GM10847 (cell line): ENCODE results near the gene CITED4.

Source experiments
- POLR2A ChIP-seq: IDR thresholded peaks from 2 replicates; pipeline ENCODE4 v1.6.1; 2011; ENCODE audit not compliant: insufficient read length; ENCODE audit errors: extremely low read depth

The CITED4 gene

DNA sequence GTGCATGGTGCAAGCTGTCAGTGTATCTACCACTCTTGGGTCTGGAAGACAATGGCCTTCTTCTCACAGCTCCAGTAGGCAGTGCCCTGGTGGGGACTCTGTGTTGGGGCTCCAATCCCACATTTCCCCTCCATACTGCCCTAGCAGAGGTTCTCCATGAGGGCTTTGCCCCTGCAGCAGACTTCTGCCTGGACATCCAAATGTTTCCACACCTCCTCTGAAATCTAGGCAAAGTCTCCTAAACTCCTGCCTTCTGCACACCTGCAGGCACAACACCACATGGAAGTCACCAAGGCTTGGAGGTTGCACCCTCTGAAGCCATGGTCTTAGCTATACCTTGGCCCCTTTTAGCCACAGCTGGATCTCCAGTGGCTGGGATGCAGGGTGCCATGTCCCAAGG lies 31.8 kb upstream of the CITED4 start:
- no peak for TF ChIP-seq POLR2A

DNA sequence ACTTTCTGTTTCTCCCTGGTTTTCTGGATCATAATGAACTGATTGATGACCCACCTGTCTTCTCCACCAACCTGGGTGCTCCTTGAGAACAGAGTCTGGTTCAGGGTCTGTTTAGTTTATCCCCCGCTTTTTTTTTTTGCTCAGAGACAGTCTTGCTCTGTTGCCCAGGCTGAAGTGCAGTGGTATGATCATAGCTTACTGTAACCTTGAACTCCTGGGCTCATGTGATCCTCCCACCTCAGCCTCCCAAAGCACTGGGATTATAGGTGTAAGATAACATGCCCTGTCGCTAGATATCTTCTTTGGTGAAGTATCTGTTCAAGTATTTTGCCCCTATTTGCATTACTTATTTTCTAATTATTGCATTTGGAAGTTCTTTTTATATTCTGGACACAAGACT lies 30.2 kb upstream of the CITED4 start:
- no peak for TF ChIP-seq POLR2A

DNA sequence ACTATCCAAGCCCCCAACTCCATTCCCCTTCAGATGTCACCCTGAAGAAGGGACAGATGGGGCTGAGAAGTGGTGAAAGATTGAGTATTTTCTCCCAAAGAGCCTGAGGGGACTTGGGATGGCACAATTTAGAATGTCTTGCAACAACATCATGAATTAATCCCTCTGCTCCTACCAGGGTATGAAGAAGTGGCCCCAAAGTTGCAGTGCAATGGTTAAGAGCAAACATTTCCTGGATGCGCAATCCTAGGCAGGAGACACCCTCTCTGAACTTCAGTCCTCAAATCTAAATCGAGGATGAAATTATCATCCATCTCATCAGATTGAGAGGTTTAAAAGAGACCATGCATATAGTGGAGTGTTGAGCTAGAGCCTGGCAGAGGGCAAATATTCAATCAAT lies 28.6 kb upstream of the CITED4 start:
- TF ChIP-seq POLR2A = no peak

DNA sequence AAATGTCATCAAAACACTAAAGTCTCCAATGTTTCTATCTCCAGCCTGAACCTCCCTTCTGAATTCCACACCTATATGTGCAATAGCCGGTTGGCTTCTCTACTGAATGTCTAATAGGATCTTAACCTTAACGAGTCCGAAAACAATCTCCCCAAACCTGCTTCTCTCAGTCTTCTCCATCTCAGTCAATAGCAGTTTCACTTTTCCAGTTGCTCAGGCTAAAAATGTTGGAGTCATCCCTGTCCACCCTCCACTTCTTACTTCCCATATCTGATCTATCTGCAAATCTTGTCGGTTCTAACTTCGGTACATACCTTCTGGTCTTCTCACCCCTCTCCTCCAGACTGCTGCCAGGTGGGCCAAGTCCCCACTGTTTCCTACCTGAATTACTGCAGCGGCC lies 25.5 kb upstream of the CITED4 start:
- TF ChIP-seq POLR2A = no peak

DNA sequence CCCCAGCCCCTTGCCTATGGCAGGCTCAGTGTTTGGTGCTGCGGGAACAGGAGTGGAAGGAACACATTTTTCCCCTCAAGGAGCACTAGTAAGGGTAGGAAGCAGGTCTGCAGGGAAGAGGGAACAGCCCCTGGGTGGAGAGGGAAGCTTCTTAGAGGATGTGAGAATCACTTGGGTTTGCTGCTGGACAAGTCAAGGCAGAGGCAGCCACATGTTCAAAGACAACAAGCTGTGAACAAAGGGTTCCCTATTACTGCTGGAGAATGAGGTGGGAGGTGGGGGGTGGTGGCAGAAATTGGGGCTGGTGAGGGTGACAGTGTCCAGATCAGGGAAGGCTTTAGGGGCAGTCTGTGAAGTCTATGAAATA lies 24.8 kb upstream of the CITED4 start:
- TF ChIP-seq POLR2A = no peak

DNA sequence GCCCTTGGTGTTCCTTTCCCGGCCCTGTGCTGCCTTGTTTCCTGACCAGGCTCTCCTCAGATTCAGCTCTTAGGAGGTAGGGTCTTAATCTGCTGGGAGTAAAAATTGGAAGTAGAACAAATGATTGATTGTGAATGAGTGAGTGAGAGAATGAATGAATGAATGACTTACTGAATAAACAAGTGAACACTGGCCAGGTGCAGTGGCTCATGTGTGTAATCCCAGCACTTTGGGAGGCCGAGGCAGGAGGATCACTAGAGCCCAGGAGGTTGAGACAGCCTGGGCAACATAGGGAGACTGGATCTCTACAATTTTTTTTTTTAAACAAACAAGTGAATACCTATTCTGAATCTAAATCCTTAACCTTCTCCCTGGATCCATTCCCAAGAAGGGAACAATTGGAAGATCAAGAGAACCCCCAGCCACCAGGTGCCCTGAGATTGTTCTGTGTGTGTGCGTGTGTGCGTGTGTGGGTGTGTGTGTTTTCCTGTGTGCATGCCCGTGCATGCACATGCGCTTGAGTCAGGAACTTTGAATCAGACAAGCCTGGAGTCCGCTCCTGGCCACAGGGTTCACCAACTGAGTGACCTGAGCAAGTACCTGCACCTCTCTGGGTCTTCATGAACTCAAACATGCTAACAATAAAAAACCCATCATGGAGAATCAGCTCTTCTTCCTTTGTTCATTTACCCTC lies 24.3 kb upstream of the CITED4 start:
- TF ChIP-seq POLR2A = no peak

DNA sequence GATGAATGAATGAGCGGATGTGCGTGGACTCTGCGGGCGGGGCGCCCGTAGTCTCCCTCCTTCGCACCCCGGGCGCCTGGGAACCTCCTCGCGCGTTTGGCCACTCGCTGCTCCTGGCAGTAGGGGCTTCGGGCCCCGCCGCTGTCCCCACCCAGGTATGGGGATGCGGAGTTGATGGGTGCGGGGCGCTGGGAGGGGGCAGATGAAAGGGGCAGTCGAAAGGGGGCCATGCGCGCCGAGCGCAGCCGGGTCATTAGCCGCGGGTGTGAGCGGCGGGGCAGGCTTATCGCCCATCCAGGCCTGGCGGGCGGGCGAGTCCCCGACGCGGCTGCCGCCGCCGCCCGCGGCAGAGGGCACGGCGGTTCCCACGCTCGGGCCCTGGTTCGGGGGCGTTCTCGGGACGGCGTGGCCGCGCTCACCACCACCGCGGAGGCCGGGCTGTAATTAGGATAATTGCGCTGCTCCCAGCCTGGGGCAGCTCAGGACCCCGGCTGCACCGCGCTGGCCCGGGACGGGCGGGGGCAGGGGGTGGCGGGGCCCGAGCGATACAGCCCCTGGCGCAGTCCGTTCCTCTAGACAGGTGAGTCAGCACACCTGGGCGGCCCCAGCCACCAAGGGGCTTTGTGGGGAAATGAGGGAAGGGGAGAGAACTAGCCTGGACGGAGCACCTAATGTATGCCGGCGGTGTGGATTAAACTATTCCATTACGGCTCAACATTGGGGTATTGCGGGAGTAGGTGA lies 22.1 kb upstream of the CITED4 start:
- no peak for TF ChIP-seq POLR2A

DNA sequence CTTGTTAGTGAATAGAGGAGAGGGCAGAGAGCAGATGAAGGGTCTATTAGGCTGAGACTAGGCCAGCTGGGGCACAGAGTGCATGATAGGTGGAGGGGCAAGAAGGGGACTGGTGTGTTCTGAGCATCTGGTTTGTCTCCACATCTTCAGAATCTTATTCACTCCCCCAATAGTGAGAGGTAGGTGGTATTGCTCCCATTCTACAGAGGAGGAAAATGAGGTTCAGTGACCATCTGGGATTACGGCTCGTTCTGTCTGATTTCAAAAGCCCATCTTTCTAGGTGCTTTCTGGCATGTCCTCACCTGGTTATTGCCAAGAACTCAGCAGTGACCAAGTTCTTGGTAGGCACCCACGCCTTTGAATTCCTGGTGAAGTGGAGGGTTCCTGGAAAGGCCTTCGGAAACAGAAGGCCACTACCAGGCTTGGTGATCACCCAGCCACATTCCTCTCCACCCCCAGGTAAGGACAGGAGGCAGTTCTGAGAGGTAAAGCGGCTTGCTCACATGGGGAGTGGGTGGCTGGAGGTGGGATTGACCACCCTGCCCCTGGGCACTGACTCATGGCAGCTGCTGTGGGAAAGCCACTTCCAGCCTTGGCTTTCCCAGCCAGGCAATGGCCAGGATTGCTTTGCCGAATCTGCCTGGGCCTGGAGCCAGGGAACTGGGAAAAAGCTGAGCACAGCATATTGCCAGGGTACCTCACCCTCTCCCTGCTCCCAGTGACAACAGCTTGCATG lies 18.8 kb upstream of the CITED4 start:
- TF ChIP-seq POLR2A = no peak

DNA sequence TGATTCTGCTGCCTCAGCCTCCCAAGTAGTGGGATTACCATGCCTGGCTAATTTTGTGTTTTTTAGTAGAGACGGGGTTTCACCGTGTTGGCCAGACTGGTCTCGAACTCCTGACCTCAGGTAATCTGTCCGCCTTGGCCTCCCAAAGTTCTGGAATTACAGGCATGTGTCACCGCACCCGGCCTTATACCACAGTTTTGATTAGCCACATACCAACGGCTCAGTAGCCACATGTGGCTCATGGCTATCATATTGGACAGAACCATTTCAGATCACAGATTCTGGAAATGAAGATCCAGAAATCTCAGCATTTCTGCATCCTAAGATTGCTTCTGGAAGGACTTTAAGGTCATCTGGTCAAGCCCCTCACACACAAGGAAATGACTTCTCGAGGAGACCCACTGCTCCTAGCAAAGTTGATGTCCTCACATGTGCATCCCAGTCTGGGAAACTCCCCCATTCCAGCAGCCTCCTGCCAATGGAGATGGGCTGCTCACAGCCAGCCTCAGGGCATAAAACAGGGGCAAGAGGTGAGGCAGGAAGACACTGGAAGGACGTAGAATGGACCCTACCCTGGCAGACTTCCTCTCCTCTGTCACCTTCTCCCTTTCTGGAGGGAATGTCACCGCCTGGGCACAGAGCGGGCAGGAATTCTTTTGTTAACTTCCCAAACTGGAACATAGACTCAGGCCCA lies 17.5 kb upstream of the CITED4 start:
- no peak for TF ChIP-seq POLR2A

DNA sequence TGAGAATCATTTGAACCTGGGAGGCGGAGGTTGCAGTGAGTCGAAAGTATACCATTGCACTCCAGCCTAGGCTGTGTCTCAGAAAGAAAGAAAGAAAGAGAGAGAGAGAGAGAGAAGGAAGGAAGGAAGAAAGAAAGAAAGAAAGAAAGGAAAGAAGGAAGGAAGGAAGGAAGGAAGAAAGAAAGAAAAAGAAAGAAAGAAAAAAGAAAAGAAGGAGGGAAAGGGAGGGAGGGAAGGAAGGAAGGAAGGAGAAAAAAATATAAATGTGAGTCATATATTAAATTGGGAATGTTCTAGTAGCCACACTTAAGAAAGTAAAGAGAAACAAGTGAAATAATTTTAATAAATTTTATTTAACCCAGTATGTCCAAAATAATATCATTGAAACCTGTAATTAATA lies 16.7 kb upstream of the CITED4 start:
- TF ChIP-seq POLR2A = no peak

DNA sequence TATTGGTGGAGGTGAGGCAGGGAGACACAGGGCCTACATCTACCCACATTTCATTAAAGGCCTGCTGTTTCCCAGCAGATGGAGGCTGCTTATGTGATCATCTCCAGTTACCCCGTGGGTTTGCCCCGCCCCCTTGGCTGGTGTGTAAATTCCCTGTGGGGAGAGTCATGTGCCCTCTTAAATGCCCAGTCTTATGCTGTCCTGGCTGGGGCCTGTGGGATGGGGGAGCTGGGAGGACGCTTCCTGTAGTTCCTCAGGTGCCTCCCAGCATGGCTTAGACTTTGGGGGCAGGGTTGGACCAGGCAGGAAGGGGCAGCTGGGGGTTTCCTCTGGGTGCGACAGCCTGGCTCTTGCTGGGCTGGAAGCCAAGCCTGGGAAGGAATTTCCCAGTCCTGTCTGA lies 15.5 kb upstream of the CITED4 start:
- TF ChIP-seq POLR2A = no peak

DNA sequence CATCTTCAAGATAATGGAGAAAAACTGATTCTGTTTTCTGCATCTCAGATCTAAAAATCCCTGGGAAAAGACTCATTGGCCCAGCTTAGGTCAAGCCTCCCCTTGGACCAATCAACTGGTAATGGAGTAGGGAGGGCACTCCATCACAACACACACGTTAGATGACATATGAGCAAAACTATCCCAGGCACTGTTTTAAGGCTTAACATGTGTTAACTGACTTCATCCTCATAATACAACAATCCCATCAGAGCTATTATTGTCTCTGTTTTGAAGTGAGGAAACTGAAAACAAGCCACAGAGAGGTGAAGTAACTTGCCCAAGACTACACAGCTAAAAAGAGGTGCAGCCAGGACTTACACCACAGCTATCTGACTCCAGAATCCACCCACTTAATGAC lies 14.7 kb upstream of the CITED4 start:
- TF ChIP-seq POLR2A = no peak

DNA sequence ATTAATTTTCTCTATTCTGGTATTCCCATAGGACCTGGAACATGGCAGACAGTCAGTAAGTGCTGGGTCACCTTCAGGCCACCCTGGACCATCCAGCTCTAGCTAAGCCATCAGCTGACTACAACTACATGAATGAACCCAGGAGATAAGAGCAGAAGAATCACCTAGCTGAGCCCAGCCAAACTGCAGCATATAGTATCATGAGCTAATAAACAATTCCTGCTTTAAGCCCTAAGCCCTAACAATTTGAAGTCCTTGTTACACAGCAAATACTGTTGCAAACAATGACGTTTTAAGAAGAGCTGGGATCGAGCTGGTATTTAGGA lies 14.2 kb upstream of the CITED4 start:
- no peak for TF ChIP-seq POLR2A

DNA sequence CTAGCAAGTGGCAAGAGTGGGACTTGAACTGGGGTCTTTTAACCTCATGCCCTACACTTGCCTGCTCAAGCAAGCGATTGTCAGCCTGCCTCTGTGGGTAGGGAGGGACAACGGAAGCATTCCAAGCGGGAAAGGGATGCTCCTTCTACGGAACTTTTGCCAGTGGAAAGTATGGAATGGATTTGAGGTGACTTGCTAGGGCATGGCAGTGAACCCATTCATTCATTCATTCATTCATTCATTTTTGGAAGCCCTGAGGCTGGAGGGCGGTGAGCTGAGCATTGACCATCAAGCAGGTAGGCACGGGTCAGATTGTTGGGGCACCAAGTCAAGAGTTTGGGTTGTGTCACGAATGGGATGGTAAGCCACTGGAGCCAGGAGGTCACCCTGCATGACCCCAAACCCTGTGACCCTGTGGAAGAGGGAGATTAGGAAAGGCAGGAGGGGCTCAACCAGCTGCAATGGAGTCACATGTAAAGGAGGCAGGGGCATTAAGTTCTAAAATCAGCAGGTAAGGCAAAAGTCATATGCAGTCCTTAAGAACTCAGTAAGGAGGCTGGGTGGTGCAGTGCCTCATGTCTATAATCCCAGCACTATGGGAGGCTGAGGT lies 11.8 kb upstream of the CITED4 start:
- no peak for TF ChIP-seq POLR2A

DNA sequence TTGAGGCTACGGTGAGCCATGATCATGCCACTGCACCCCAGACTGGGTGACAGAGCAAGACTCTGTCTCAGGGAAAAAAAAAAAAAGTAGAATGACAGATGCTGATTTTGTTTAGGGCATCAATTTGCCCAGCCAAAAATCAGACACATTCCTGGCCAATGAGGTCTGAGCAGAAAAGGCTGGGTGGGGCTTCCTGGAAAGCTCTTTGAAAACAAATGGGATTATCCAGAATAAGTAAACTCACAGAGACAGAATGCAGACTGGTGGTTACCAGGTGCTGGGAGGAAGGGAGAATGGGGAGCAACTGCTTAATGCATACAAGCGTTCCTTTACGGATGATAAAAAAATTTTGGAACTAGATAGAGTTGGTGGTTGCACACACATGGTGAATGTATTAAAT lies 10.1 kb upstream of the CITED4 start:
- TF ChIP-seq POLR2A = no peak
